Measurements from ENCODE around the gene CFAP300. TPM values are rescaled to one million over a fixed set of nuclear protein-coding genes. Genes with fewer than 3 reads are reported as not detected.

CFAP300 gene
- total RNA-seq, 1 donor from 2014 or later = 1.4 TPM

DNA sequence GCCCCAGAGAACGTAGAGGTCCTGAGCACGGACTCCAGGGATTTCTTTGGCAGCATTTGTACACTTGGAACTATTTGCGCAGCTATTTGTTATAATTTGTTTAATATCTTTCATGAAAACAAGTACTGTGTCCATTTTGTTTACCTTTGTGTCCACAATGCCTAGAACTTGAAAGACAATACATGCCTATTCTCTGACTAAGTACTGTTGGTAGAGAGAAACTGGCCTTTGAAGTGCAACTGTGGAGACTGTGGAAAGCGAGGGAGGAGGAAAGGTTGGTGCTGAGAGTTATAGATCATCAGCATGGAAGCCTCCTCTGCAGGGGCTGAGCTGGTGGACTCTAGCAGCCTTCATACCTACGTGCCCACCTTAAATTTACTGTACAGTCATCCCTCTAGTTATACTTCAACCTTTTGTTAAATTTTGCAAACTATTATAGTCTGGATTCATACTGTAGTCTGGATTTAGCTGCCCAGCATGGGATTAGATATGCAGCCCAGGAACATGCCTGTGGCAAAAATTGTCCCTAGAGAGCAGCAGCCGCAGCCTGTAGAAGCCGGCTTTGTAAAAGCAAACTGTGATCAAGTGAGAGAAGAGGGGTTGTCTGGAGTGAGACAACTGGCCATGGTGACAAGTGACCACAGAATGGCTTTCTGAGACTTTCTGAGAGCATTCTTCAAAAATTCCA, 38.8 kb downstream of the CFAP300 start:
- Mint-ChIP-seq H3K36me3 (ENCODE audit: unreplicated experiment) (no peaks in the 10 kb centered on the region), H3K4me1 (ENCODE audit: low read depth, unreplicated experiment) (no peaks in the 10 kb centered on the region), H3K4me3 (ENCODE audit: unreplicated experiment) (no peak overlapping the region), H3K27ac (ENCODE audit: unreplicated experiment) (no peak overlapping the region), H3K27me3 (ENCODE audit: unreplicated experiment) (no peaks in the 10 kb centered on the region), H3K9me3 (ENCODE audit: unreplicated experiment) (no peaks in the 10 kb centered on the region)
- no peak for DNase-seq
- TF ChIP-seq, protein P1, sequence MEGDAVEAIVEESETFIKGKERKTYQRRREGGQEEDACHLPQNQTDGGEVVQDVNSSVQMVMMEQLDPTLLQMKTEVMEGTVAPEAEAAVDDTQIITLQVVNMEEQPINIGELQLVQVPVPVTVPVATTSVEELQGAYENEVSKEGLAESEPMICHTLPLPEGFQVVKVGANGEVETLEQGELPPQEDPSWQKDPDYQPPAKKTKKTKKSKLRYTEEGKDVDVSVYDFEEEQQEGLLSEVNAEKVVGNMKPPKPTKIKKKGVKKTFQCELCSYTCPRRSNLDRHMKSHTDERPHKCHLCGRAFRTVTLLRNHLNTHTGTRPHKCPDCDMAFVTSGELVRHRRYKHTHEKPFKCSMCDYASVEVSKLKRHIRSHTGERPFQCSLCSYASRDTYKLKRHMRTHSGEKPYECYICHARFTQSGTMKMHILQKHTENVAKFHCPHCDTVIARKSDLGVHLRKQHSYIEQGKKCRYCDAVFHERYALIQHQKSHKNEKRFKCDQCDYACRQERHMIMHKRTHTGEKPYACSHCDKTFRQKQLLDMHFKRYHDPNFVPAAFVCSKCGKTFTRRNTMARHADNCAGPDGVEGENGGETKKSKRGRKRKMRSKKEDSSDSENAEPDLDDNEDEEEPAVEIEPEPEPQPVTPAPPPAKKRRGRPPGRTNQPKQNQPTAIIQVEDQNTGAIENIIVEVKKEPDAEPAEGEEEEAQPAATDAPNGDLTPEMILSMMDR (IDR thresholded peaks at IDR 0.05; ENCODE audit: partially characterized antibody, unreplicated experiment) = no peak

DNA sequence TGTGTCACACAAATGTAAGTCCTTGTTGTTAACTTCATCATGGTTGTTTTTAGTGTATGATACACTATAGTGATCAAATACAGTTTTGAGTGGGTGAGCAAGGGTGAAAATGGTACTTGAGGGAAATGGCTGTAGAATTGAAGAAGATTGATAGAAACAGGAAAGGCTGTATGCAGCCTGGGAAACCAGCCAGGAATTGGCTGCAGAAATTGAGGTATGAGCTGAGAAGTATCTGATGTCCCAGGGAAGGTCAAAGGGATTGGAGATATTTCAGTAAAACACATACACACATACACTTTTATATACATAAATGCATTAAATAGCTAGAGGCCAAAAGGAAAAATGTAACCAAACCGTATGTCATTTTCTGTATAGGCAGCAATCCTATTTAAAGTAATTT, 49.9 kb downstream of the CFAP300 start:
- DNase-seq = no peak
- Mint-ChIP-seq H3K27me3 (ENCODE audit: unreplicated experiment) (peaks cover 2% of the 10 kb centered on the region), H3K9me3 (ENCODE audit: unreplicated experiment) (no peaks in the 10 kb centered on the region), H3K36me3 (ENCODE audit: unreplicated experiment) (no peaks in the 10 kb centered on the region), H3K4me1 (ENCODE audit: low read depth, unreplicated experiment) (no peaks in the 10 kb centered on the region), H3K4me3 (ENCODE audit: unreplicated experiment) (no peak overlapping the region), H3K27ac (ENCODE audit: unreplicated experiment) (no peak overlapping the region)
- TF ChIP-seq, protein P1 (IDR thresholded peaks at IDR 0.05; ENCODE audit: partially characterized antibody, unreplicated experiment) = no peak

DNA sequence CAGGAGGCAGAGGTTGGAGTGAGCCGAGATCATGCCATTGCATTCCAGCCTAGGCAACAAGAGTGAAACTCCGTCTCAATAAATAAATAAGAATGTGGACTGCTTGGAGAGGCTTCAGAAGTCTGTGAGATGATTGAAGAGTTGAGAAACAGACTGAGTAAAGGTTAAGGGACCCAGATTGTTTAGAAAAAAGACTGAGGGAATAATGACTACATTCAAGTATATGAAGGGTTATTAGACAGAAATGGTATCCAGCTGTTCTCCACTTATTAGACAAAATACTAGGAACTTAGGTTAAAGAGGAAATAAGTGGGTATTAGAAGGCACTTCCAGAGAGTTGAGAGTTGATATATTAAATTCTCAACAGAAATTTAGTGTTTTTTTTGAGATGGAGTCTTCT, 52.5 kb downstream of the CFAP300 start:
- H3K27ac Mint-ChIP-seq (ENCODE audit: unreplicated experiment) = no peak overlapping the region
- no peak overlapping the region for H3K4me3 Mint-ChIP-seq (ENCODE audit: unreplicated experiment)

DNA sequence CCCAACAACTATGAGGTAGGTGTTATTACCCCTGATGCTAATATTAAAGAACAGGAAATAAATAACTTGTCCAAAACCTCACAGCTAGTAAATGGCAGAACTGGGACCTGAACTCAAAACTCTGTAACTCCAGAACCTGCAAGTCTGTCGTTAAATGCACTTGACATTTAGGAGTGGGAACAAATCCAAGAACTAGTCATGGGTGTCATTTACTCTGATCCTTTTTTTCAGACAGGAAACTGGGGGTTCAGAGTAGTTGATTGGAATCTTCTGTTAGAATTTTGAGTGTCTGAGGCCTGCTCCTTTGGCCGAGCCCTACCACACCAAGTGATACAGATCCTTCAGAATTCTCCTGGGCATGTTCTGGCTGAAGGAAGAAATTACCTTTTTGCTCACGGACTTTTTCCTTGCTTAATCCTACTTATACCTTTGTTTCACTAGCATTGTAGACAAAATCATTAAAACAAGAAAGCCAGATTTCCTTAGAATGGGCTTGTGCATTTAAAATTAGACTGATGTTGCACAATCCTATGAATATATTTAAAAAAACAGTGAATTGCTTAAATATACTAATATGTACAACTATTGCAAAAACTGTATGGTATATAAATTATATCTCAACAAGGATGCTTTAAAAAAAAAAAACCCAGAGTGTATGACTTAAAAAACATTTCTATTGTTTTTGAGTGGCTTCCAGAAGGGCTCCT, 61.6 kb downstream of the CFAP300 start:
- H3K36me3 Mint-ChIP-seq (ENCODE audit: unreplicated experiment) = no peaks in the 10 kb centered on the region
- H3K9me3 Mint-ChIP-seq (ENCODE audit: unreplicated experiment) = peaks cover 2% of the 10 kb centered on the region
- H3K4me3 Mint-ChIP-seq (ENCODE audit: unreplicated experiment) = peak overlapping the region; percentile 83
- H3K27ac Mint-ChIP-seq (ENCODE audit: unreplicated experiment) = no peak overlapping the region
- DNase-seq = no peak
- H3K27me3 Mint-ChIP-seq (ENCODE audit: unreplicated experiment) = peaks cover 7% of the 10 kb centered on the region
- H3K4me1 Mint-ChIP-seq (ENCODE audit: low read depth, unreplicated experiment) = no peaks in the 10 kb centered on the region
- TF ChIP-seq, protein P1 (IDR thresholded peaks at IDR 0.05; ENCODE audit: partially characterized antibody, unreplicated experiment) = no peak

More for the DNA sequence above, 52.5 kb downstream of the CFAP300 start:
- H3K36me3 Mint-ChIP-seq (ENCODE audit: unreplicated experiment) = no peaks in the 10 kb centered on the region
- H3K4me1 Mint-ChIP-seq (ENCODE audit: low read depth, unreplicated experiment) = no peaks in the 10 kb centered on the region
- TF ChIP-seq, protein P1 (IDR thresholded peaks at IDR 0.05; ENCODE audit: partially characterized antibody, unreplicated experiment) = no peak
- no peaks in the 10 kb centered on the region for H3K9me3 Mint-ChIP-seq (ENCODE audit: unreplicated experiment)
- no peak for DNase-seq
- H3K27me3 Mint-ChIP-seq (ENCODE audit: unreplicated experiment) = peaks cover 2% of the 10 kb centered on the region
